Tibial nerve (tissue), 4 donors: ENCODE data around the gene KRTAP6-3. TPM values are rescaled to one million over a fixed set of nuclear protein-coding genes. Genes with fewer than 3 reads are reported as not detected.

ENCODE experiments used
- DNase-seq, 2 donors: peaks; one replicate each; pipeline ENCODE4 v3.0.0-alpha.2; 2019; ENCODE audit warnings: low spot score in 2 of 2
- H3K27ac ChIP-seq, 4 donors: fragments of 200-600 bp; sonication (generic) in 3 of 4; one replicate each; pipeline ENCODE4 v1.5.1; 2017 to 2019; ENCODE audit warnings: mild to moderate bottlenecking in 1 of 4
- H3K27me3 ChIP-seq, 2 donors: fragments of 200-600 bp; sonication (generic) in 1 of 2; one replicate each; pipeline versions ENCODE4 v1.5.1 to v1.6.0; 2017 to 2019
- H3K36me3 ChIP-seq, 3 donors: fragments of 200-600 bp; sonication (generic); one replicate each; pipeline ENCODE4 v1.5.1; 2018 to 2019
- H3K4me1 ChIP-seq, 4 donors: fragments of 200-600 bp; sonication (generic) in 3 of 4; one replicate each; pipeline ENCODE4 v1.5.1; 2017 to 2019
- H3K4me3 ChIP-seq, 4 donors: fragments of 200-600 bp; sonication (generic) in 3 of 4; one replicate each; pipeline ENCODE4 v1.5.1; 2017 to 2019; ENCODE audit warnings: mild to moderate bottlenecking in 1 of 4, moderate library complexity in 1 of 4
- H3K9me3 ChIP-seq, 4 donors: fragments of 200-600 bp; sonication (generic) in 3 of 4; one replicate each; pipeline ENCODE4 v1.5.1; 2017 to 2019
- EP300 ChIP-seq, 2 donors: sonication (generic); formaldehyde crosslinking; IDR thresholded peaks; one replicate each; pipeline ENCODE4 v1.6.1; 2017; ENCODE audit warnings: antibody characterized with exemption in 2 of 2, mild to moderate bottlenecking in 1 of 2
- POLR2A ChIP-seq, 2 donors: fragments of 450-650 bp; IDR thresholded peaks; one replicate each; pipeline ENCODE4 v1.6.1; 2017; ENCODE audit warnings: antibody characterized with exemption in 2 of 2, mild to moderate bottlenecking in 2 of 2, moderate library complexity in 2 of 2
- WGBS, 2 donors: methylation state at CpG; one replicate each; pipeline ENCODE4 v1.1.5; 2018; 5-methylcytosine and 5-hydroxymethylcytosine counted together
- total RNA-seq, 4 donors: library from RNA; depleted of rRNA; stranded (reverse); fragments of >200 nt; gene quantifications; one replicate each; pipeline ENCODE4 v1.1.0, GENCODE V29; 2016
- TF ChIP-seq, protein P1 (sequence below), 5 experiments: fragments of 200-600 bp in 3 of 5; fragments of 450-650 bp in 2 of 5; sonication (generic) in 3 of 5; IDR thresholded peaks; one replicate each; pipeline ENCODE4 v1.5.1; 2016 to 2019; ENCODE audit warnings: antibody characterized with exemption in 5 of 5, mild to moderate bottlenecking in 3 of 5, moderate library complexity in 2 of 5

KRTAP6-3 gene, protein sequence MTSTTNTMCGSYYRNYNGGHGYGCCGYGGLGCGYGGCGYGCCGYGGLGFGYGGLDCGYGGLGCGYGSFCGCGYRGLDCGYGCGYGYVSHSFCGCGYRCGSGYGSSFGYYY
- not detected for total RNA-seq

DNA sequence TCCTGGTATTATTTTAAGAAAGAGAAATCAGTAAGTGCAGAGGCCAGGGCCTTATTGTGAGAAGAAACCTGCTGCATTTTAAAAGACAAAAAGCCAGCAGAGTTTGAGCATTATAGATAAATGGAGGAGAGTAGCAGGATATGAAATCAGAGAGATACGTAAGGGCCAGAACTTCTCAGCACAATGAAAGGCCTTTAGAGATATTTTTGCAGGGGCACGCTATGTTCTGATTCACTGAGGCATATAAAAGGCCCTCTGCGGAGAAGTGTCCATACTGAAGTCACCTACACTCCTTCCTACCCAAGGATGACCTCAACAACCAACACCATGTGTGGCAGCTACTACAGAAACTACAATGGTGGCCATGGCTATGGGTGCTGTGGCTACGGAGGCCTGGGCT is at the start of gene KRTAP6-3:
Gene KRTAP6-3 (plus strand): TSS at position 301 of the 400 bp plus-strand sequence. CDS start 6 bp downstream, at position 307.
- WGBS, 2 donors: 90 to 95% methylated on average over 4 of the region's 4 CpGs
- Histone ChIP-seq H3K4me1 (no peaks in the 10 kb centered on the region), H3K27me3 (no peaks in the 10 kb centered on the region), H3K36me3 (no peaks in the 10 kb centered on the region), H3K9me3 (no peaks in the 10 kb centered on the region), H3K4me3 (no peak within 1 kb of the TSS), H3K27ac (no peak within 1 kb of the TSS)
- TF ChIP-seq EP300 (IDR thresholded peaks at IDR 0.05) (no peak), POLR2A (IDR thresholded peaks at IDR 0.05) (no peak)
- TF ChIP-seq, protein P1, sequence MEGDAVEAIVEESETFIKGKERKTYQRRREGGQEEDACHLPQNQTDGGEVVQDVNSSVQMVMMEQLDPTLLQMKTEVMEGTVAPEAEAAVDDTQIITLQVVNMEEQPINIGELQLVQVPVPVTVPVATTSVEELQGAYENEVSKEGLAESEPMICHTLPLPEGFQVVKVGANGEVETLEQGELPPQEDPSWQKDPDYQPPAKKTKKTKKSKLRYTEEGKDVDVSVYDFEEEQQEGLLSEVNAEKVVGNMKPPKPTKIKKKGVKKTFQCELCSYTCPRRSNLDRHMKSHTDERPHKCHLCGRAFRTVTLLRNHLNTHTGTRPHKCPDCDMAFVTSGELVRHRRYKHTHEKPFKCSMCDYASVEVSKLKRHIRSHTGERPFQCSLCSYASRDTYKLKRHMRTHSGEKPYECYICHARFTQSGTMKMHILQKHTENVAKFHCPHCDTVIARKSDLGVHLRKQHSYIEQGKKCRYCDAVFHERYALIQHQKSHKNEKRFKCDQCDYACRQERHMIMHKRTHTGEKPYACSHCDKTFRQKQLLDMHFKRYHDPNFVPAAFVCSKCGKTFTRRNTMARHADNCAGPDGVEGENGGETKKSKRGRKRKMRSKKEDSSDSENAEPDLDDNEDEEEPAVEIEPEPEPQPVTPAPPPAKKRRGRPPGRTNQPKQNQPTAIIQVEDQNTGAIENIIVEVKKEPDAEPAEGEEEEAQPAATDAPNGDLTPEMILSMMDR (IDR thresholded peaks at IDR 0.05): no peak
- DNase-seq: no peak

DNA sequence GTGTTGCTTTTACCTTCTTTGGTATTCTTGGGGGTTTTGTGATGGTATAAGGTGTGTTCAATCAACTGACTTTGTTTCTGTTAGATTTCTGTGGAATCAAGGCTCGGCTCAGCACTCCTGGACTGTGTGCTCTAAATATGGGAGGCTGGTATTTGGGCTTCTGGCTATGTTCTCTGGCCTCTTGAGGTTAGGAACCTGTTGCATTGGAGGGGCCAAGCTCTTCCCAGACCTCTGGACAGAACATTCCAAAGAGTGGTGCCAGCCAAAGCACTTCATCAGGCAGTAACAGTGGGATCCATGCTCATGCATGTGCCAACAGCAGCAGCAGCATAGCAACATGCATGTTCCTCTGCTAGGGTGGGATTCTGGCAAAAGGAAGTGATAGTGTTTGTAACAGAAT is 39.5 kb upstream of the KRTAP6-3 start:
- Histone ChIP-seq H3K27me3 (no peaks in the 10 kb centered on the region), H3K4me3 (no peak overlapping the region), H3K9me3 (no peaks in the 10 kb centered on the region), H3K4me1 (no peaks in the 10 kb centered on the region), H3K36me3 (no peaks in the 10 kb centered on the region), H3K27ac (no peak overlapping the region)
- WGBS, 2 donors: 67 to 77% methylated on average over 1 of the region's 1 CpG
- DNase-seq: no peak
- TF ChIP-seq EP300 (IDR thresholded peaks at IDR 0.05) (no peak), POLR2A (IDR thresholded peaks at IDR 0.05) (no peak)
- TF ChIP-seq, protein P1 (IDR thresholded peaks at IDR 0.05): no peak

DNA sequence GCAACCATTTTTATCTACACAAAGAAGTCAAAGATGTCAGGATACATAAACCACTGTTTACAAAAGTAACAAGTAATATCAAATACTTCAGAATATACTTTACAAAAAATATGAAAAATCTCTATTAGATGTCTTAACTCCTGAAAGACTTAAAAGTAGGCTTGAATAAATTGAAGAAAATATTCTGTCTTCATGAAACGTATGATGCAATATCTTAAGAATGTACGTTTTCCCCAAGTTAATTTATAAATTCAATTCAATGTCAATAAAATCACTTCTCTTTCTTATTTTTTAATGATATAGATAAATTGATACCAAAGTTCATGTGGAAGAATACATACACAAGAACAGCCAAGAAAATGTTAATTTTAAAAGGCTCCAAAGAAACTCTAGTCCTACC is 37.1 kb upstream of the KRTAP6-3 start:
- WGBS, 2 donors: 82 to 85% methylated on average over 2 of the region's 2 CpGs
- DNase-seq: no peak
- Histone ChIP-seq H3K4me1 (no peaks in the 10 kb centered on the region), H3K27me3 (no peaks in the 10 kb centered on the region), H3K9me3 (no peaks in the 10 kb centered on the region), H3K27ac (no peak overlapping the region), H3K4me3 (no peak overlapping the region), H3K36me3 (no peaks in the 10 kb centered on the region)
- TF ChIP-seq, protein P1 (IDR thresholded peaks at IDR 0.05): no peak
- no peak for TF ChIP-seq POLR2A (IDR thresholded peaks at IDR 0.05)
- TF ChIP-seq EP300 (IDR thresholded peaks at IDR 0.05): no peak

DNA sequence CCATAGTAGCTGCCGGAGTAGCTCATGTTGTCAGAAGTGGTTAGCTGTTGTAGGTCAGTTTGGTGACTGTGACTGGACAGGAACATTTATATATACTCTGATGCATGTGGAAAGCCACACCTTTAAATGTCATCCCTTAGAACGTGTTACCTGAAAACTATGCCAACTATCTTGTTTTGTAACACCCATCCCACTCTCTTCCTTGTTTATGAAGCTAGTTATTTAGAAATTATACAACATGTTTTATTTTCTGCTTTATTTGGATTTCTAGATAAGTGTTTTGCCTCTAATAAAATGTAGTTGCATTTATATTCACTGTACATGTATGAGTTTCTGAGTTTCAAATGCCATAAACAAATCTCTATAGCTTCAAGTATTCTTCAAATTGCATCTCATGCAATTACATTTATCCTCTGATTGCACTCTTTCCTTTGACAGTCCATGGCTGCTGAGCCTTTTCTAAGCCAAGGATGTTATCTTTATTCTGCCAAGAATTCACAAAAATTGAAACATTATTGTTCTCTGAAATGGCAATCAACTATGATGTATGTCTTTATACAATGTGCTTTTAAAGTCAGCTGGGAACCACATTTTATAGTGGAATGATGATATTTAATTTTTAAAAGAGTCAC is 30.9 kb upstream of the KRTAP6-3 start, which contains the start of gene KRTAP19-7:
Gene KRTAP19-7 (minus strand): TSS at position 51 of the 632 bp plus-strand sequence. CDS start 25 bp downstream, at position 26.
- H3K27me3 ChIP-seq: no peaks in the 10 kb centered on the region
- H3K27ac ChIP-seq: no peak within 1 kb of the TSS
- H3K4me3 ChIP-seq: no peak within 1 kb of the TSS
- 70 to 85% methylated on average over 2 of the region's 2 CpGs for WGBS, 2 donors
- no peak for DNase-seq
- TF ChIP-seq, protein P1 (IDR thresholded peaks at IDR 0.05): no peak
- TF ChIP-seq EP300 (IDR thresholded peaks at IDR 0.05) (no peak), POLR2A (IDR thresholded peaks at IDR 0.05) (no peak)
- no peaks in the 10 kb centered on the region for H3K36me3 ChIP-seq
- H3K4me1 ChIP-seq: no peaks in the 10 kb centered on the region
- H3K9me3 ChIP-seq: no peaks in the 10 kb centered on the region

DNA sequence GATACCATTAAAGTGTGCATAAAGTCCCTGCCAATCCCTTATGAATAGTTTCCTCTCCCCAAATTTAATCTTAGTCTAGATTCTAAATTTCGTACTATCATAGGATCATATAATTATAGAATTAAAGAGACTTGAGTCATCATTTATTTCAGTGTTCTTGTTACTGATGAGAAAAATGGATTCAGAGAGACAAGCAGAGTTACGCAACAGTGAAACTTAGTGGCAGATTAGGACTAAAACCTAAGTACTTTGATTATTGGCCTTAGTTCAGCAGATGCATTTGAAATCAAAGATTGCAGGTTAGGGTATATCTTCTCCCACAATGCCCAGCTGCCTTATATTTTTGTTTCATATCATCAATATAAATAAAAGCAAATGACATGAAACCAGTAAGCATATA is 30.3 kb upstream of the KRTAP6-3 start:
- Histone ChIP-seq H3K27me3 (no peaks in the 10 kb centered on the region), H3K36me3 (no peaks in the 10 kb centered on the region), H3K4me1 (no peaks in the 10 kb centered on the region), H3K27ac (no peak overlapping the region), H3K4me3 (no peak overlapping the region), H3K9me3 (no peaks in the 10 kb centered on the region)
- DNase-seq: no peak
- TF ChIP-seq POLR2A (IDR thresholded peaks at IDR 0.05): no peak
- TF ChIP-seq, protein P1 (IDR thresholded peaks at IDR 0.05): no peak
- no peak for TF ChIP-seq EP300 (IDR thresholded peaks at IDR 0.05)
- WGBS, 2 donors: 85 to 92% methylated on average over 2 of the region's 2 CpGs
